ENCODE results near the gene ZNF462.

DNA sequence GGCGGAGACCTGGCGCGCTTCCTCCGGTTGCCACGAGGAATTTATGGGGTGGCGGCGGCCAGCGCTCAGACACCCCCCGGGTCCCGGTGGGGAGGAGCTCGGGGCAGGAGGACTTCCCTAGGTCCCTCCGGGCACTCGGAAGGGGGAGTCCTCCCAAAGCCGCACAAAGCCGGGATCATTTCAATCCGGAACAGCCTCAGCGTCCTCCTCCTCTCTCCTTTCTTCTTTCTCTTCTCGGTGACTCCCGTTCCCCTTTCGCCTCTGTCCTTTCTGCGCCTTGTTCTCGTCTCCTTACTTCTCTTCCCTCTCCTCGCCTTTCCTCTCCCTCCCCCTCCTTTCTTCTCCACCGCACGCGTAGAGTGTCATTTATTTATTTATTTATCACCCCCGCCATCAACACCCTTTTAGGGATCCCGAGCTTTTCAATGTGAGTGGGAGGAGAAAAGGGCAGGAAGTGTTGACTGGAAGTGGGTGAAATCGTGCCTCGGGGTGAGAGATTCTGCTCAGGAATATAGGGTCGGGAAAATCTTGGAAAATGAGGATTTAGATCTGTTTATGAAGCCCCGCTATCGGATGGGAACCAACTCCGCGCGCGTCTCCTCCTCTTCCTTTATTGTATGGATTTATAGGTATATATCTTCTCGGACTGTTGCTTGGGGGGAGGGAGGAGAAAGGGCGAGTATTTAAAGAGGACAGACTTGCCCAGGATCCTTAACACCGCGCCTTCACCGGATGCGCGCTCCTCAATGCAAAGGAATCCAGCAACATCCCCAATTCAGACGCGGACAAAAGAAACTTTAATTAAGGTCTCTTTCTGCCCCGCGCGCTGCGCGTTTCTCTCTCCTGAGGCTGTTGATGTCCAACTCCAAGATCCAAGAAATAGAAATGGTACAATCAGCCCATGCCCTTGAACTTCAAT, 2.0 kb upstream of the ZNF462 start:
- TF ChIP-seq, protein P1, sequence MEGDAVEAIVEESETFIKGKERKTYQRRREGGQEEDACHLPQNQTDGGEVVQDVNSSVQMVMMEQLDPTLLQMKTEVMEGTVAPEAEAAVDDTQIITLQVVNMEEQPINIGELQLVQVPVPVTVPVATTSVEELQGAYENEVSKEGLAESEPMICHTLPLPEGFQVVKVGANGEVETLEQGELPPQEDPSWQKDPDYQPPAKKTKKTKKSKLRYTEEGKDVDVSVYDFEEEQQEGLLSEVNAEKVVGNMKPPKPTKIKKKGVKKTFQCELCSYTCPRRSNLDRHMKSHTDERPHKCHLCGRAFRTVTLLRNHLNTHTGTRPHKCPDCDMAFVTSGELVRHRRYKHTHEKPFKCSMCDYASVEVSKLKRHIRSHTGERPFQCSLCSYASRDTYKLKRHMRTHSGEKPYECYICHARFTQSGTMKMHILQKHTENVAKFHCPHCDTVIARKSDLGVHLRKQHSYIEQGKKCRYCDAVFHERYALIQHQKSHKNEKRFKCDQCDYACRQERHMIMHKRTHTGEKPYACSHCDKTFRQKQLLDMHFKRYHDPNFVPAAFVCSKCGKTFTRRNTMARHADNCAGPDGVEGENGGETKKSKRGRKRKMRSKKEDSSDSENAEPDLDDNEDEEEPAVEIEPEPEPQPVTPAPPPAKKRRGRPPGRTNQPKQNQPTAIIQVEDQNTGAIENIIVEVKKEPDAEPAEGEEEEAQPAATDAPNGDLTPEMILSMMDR (IDR thresholded peaks at IDR 0.05): no peak
- no peak for TF ChIP-seq POLR2A (IDR thresholded peaks at IDR 0.05)
